HG03432 (cell line): ENCODE results near the gene ZNF827.

Experiments used
- ATAC-seq: cut with Tn5 transposase; IDR thresholded peaks from one replicate; pipeline ENCODE4 v1.9.1; 2021; ENCODE audit warnings: mild to moderate bottlenecking, moderate library complexity; ENCODE audit not compliant: unreplicated experiment

The ZNF827 gene

GRCh38 chr4:145772347-145772746 lies 166.3 kb downstream of the ZNF827 start:
- ATAC-seq: no peak

GRCh38 chr4:145770124-145770523 lies 168.5 kb downstream of the ZNF827 start:
- no peak for ATAC-seq

- ATAC-seq: no peak
These were observed 169.1 kb downstream of the ZNF827 start for GRCh38 chr4:145769450-145770037.

- no peak for ATAC-seq
These were observed 172.3 kb downstream of the ZNF827 start for GRCh38 chr4:145766273-145766672.

- ATAC-seq: no peak
These were observed 175.2 kb downstream of the ZNF827 start for GRCh38 chr4:145763399-145763798.

- ATAC-seq: no peak
These were observed 175.9 kb downstream of the ZNF827 start for GRCh38 chr4:145762719-145763118.

GRCh38 chr4:145760961-145761929 lies 177.4 kb downstream of the ZNF827 start:
- no peak for ATAC-seq

- no peak for ATAC-seq
These were observed 178.4 kb downstream of the ZNF827 start for GRCh38 chr4:145760176-145760575.

- no peak for ATAC-seq
These were observed 181.4 kb downstream of the ZNF827 start for GRCh38 chr4:145757188-145757587.

GRCh38 chr4:145756244-145756643 lies 182.4 kb downstream of the ZNF827 start:
- ATAC-seq: no peak

- ATAC-seq: no peak
These were observed 182.8 kb downstream of the ZNF827 start for GRCh38 chr4:145755802-145756201.

- no peak for ATAC-seq
These were observed 195.0 kb downstream of the ZNF827 start for GRCh38 chr4:145743641-145744040.

- ATAC-seq: no peak
These were observed 197.8 kb downstream of the ZNF827 start for GRCh38 chr4:145740806-145741205.

GRCh38 chr4:145739845-145740244 lies 198.8 kb downstream of the ZNF827 start:
- ATAC-seq: no peak

GRCh38 chr4:145736241-145736831 lies 202.3 kb downstream of the ZNF827 start:
- ATAC-seq: no peak

- ATAC-seq: no peak
These were observed 202.8 kb downstream of the ZNF827 start for GRCh38 chr4:145735827-145736226.

GRCh38 chr4:145735347-145735675 lies 203.3 kb downstream of the ZNF827 start:
- no peak for ATAC-seq

GRCh38 chr4:145734576-145735346 lies 203.9 kb downstream of the ZNF827 start:
- peak; percentile 35 for ATAC-seq

GRCh38 chr4:145734031-145734430 lies 204.6 kb downstream of the ZNF827 start:
- ATAC-seq: no peak

- ATAC-seq: peak; percentile 92
These were observed 205.4 kb downstream of the ZNF827 start for GRCh38 chr4:145732895-145733880.
